ENCODE results near the gene POMP.

GRCh38 chr13:28716511-28716910, 57.6 kb downstream of the POMP start:
- TF ChIP-seq POLR2A (IDR thresholded peaks at IDR 0.05), result no peak
- TF ChIP-seq CTCF (IDR thresholded peaks at IDR 0.05), result no peak

All from uterus (tissue), 2 donors.